NT2/D1 (cell line): ENCODE data around the gene DLL3.

Experiments
- SUZ12 ChIP-seq: IDR thresholded peaks from 2 replicates; pipeline ENCODE4 v1.6.1; 2011; ENCODE audit not compliant: insufficient read length, insufficient read depth; ENCODE audit errors: extremely low read depth
- ZNF274 ChIP-seq: IDR thresholded peaks from 2 replicates; pipeline ENCODE4 v1.6.1; 2011; ENCODE audit warnings: mild to moderate bottlenecking, low read depth, low read length

DNA sequence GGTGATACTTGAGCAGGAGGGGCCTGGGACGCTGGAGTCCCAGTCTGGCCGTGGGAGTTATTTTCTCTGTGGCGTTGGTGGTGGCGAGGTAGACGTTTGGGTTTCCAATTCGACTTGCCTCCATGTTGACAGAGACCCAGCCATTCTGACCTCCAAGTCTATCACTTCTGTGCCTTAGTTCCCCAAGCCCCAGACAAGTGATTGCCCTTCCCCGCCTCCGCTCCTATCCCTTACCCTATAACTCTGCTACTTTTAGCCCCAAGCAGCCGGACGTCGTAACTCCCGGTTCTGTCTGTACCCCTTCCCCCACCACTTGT, 17.6 kb upstream of the DLL3 start:
- TF ChIP-seq SUZ12 (no peak), ZNF274 (no peak)
